SK-N-MC (cell line): ENCODE measurements around the gene NFATC3.

Experiments used
- DNase-seq: peaks from one replicate; pipeline ENCODE4 v3.0.0-alpha.2; 2011; ENCODE audit warnings: low read depth, low spot score
- H3K27ac ChIP-seq: fragments of 200-600 bp; sonication (generic); 2 replicates; pipeline ENCODE4 v1.5.1; 2016; ENCODE audit warnings: mixed run types
- H3K36me3 ChIP-seq: fragments of 200-600 bp; sonication (generic); 2 replicates; pipeline ENCODE4 v1.6.1; 2017; ENCODE audit warnings: antibody characterized with exemption, low read length, mixed read lengths; ENCODE audit not compliant: insufficient read depth
- H3K4me3 ChIP-seq: fragments of 200-600 bp; sonication (generic); 2 replicates; pipeline ENCODE4 v1.5.1; 2016
- H3K9ac ChIP-seq: fragments of 200-600 bp; sonication (generic); 2 replicates; pipeline ENCODE4 v1.8.0; 2017; ENCODE audit warnings: mixed run types, mixed read lengths; ENCODE audit not compliant: insufficient read length
- H3K9me3 ChIP-seq: fragments of 200-600 bp; sonication (generic); 2 replicates; pipeline ENCODE4 v1.6.1; 2017; ENCODE audit warnings: low read depth, mild to moderate bottlenecking, antibody characterized with exemption, low read length, moderate library complexity, mixed read lengths
- EZH2 ChIP-seq: fragments of 200-600 bp; sonication (generic); IDR thresholded peaks from one replicate; pipeline ENCODE4 v1.6.1; 2017; ENCODE audit warnings: antibody characterized with exemption
- FOXP2 ChIP-seq: optimal IDR thresholded peaks from 2 replicates; pipeline ENCODE3; 2011; ENCODE audit warnings: mild to moderate bottlenecking, moderate library complexity; ENCODE audit not compliant: insufficient read depth; ENCODE audit errors: extremely low read length, control extremely low read depth
- POLR2AphosphoS5 ChIP-seq: IDR thresholded peaks from 2 replicates; pipeline ENCODE4 v1.6.1; 2012; ENCODE audit warnings: mild to moderate bottlenecking, low read depth, low read length, borderline replicate concordance

Gene NFATC3

DNA sequence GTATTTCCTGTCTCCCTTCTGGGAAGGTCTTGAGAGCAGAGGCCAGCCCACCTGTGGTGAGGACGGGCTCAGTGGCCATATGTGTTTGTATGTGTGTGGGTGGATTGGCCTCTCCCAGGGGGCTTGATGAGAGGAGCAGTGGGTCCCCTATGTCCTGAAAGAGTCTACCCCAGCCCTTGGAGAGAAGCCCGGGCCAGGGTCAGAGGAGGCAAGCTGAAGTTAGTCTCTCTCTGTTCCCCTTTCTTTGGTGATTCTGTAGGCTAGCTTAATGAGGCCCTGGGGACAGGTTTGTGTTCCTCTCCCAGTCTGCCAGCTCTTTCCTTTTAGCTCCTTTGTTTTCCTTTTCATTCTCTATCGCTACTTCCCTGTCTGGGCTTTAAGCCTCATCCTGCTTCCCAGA is 23.8 kb upstream of the NFATC3 start:
- no peak overlapping the region for H3K27ac ChIP-seq
- DNase-seq = no peak
- H3K36me3 ChIP-seq = peaks cover under 1% of the 10 kb centered on the region; the same call in 1 of the 2 replicates
- H3K9me3 ChIP-seq = no peaks in the 10 kb centered on the region
- no peak for TF ChIP-seq EZH2
- no peak for TF ChIP-seq FOXP2
- no peak for TF ChIP-seq POLR2AphosphoS5
- no peak overlapping the region for H3K4me3 ChIP-seq
- no peak overlapping the region for H3K9ac ChIP-seq

GRCh38 chr16:68062910-68063393 is 22.2 kb upstream of the NFATC3 start:
- H3K9me3 ChIP-seq = no peaks in the 10 kb centered on the region
- TF ChIP-seq FOXP2 = no peak
- no peak for TF ChIP-seq EZH2
- no peak for TF ChIP-seq POLR2AphosphoS5

GRCh38 chr16:68064791-68065365 is 20.3 kb upstream of the NFATC3 start:
- TF ChIP-seq FOXP2 = no peak
- TF ChIP-seq EZH2 = no peak
- no peak for TF ChIP-seq POLR2AphosphoS5
- no peak for DNase-seq
- Histone ChIP-seq H3K27ac (no peak overlapping the region), H3K4me3 (no peak overlapping the region), H3K36me3 (no peaks in the 10 kb centered on the region), H3K9ac (no peak overlapping the region), H3K9me3 (no peaks in the 10 kb centered on the region)

More at GRCh38 chr16:68062910-68063393, 22.2 kb upstream of the NFATC3 start:
- Histone ChIP-seq H3K27ac (no peak overlapping the region), H3K4me3 (no peak overlapping the region), H3K36me3 (no peaks in the 10 kb centered on the region), H3K9ac (no peak overlapping the region)
- DNase-seq = no peak

DNA sequence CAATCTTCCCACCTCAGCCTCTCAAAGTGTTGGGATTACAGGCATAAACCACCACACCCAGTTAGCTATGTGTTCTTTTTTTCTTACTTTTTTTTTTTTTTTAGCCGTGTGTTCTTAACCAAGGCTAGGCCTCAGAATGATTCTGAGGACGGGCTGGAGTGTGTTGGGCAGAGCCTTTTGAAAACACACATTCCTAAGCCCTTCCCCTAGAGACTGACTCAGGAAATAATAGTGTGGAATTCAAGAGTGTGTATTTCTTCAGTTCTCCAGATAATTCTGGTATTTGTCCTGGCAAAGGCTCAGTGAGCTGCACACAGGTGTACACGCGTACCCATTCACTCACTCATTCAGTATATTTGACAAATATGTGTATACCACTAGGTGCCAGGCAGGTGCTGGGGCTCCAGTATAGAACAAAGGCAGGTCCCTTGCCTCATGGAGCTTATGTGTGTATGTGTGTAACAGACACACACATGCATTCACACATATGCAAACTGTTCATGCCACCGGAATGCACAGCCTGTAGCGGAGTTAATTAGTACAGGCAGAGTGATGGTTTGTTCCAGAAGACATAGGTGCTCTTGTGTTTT is 19.4 kb upstream of the NFATC3 start:
- DNase-seq = no peak
- TF ChIP-seq POLR2AphosphoS5 (no peak), FOXP2 (no peak), EZH2 (no peak)
- Histone ChIP-seq H3K27ac (no peak overlapping the region), H3K4me3 (no peak overlapping the region), H3K9me3 (no peaks in the 10 kb centered on the region), H3K9ac (no peak overlapping the region), H3K36me3 (no peaks in the 10 kb centered on the region; the same call in 1 of the 2 replicates)

- no peaks in the 10 kb centered on the region; the same call in 1 of the 2 replicates for H3K36me3 ChIP-seq
- no peak overlapping the region for H3K27ac ChIP-seq
Measured at GRCh38 chr16:68066763-68067162, 18.4 kb upstream of the NFATC3 start.

GRCh38 chr16:68068926-68069325 is 16.2 kb upstream of the NFATC3 start:
- H3K9me3 ChIP-seq = no peaks in the 10 kb centered on the region
- H3K36me3 ChIP-seq = no peaks in the 10 kb centered on the region; the same call in 1 of the 2 replicates
- H3K27ac ChIP-seq = no peak overlapping the region
- no peak overlapping the region for H3K9ac ChIP-seq
- TF ChIP-seq POLR2AphosphoS5 = no peak
- no peak for TF ChIP-seq FOXP2
- no peak for TF ChIP-seq EZH2
- no peak overlapping the region for H3K4me3 ChIP-seq
- DNase-seq = no peak

More at GRCh38 chr16:68066763-68067162, 18.4 kb upstream of the NFATC3 start:
- H3K9me3 ChIP-seq = no peaks in the 10 kb centered on the region
- H3K9ac ChIP-seq = no peak overlapping the region
- TF ChIP-seq POLR2AphosphoS5 = no peak
- no peak for TF ChIP-seq FOXP2
- TF ChIP-seq EZH2 = no peak
- no peak for DNase-seq
- H3K4me3 ChIP-seq = no peak overlapping the region

DNA sequence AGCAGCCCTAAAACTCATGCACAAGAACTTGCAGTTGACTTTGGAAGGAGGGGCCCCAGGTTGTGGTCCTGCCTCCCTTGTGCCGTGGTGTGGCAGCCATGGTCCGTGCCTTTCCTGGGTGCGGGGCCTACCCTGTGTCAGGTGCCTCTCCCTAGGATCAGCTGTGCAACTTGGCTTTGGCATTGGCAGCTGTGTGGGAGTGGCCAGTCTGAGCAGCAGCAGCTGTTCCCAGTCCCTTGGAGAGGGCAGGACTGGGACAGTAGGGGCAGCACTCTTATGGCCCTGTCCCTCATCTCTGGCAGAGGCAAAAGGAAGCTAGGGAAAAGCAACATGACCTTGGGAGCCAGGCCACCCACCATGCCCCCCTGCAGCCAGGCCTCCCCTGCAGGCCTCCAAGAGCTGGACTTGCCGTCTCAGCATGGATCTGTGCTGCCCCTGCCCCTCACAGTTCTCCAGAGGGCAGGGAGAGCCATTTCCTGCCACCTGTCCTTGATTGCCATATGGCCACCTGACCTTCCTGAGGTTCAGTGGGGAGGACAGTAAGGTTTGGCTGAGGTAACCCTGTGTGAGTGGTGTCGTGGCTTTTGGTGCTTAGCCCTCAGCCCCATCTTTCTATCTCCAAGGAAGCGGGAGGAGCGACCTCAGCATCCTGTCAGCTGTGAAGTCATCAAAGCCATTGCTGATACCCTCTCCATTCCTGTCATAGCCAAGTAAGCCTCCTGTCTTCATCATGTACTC is 15.5 kb upstream of the NFATC3 start:
- Histone ChIP-seq H3K4me3 (no peak overlapping the region), H3K9ac (no peak overlapping the region)

GRCh38 chr16:68070249-68070730 is 14.9 kb upstream of the NFATC3 start:
- Histone ChIP-seq H3K9ac (no peak overlapping the region), H3K36me3 (no peaks in the 10 kb centered on the region; the same call in 1 of the 2 replicates), H3K27ac (no peak overlapping the region), H3K4me3 (no peak overlapping the region), H3K9me3 (no peaks in the 10 kb centered on the region)
- DNase-seq = no peak
- TF ChIP-seq EZH2 (no peak), FOXP2 (no peak), POLR2AphosphoS5 (no peak)

More for the DNA sequence above, 15.5 kb upstream of the NFATC3 start:
- Histone ChIP-seq H3K36me3 (no peaks in the 10 kb centered on the region; the same call in 1 of the 2 replicates), H3K27ac (no peak overlapping the region), H3K9me3 (no peaks in the 10 kb centered on the region)
- TF ChIP-seq EZH2 = no peak
- TF ChIP-seq POLR2AphosphoS5 = no peak
- TF ChIP-seq FOXP2 = no peak
- no peak for DNase-seq
